ENCODE measurements around the gene ANLN. TPM values are rescaled to one million over a fixed set of nuclear protein-coding genes. Genes with fewer than 3 reads are reported as not detected.

The ANLN gene
- total RNA-seq, 2 donors from 2014 or later = 3.9 to 13.7 TPM

- ATAC-seq = no peak
- no peak for DNase-seq
- intact Hi-C loops (cut with DNase I, micrococcal nuclease) = no loop called here
These were observed 15.7 kb downstream of the ANLN start for GRCh38 chr7:36405409-36405803.

- ATAC-seq = no peak
- intact Hi-C loops (cut with DNase I, micrococcal nuclease) = no loop called here
- no peak for DNase-seq
These were observed 16.5 kb downstream of the ANLN start for GRCh38 chr7:36406156-36406555.

- ATAC-seq = no peak
- intact Hi-C loops (cut with DNase I, micrococcal nuclease) = no loop called here
- no peak for DNase-seq
These were observed 18.2 kb downstream of the ANLN start for GRCh38 chr7:36407636-36408550.

GRCh38 chr7:36408589-36408988 lies 18.9 kb downstream of the ANLN start:
- intact Hi-C loops (cut with DNase I, micrococcal nuclease) = no loop called here
- ATAC-seq = peak; percentile 21
- DNase-seq = no peak

- intact Hi-C loops (cut with DNase I, micrococcal nuclease) = no loop called here
- ATAC-seq = peak; percentile 59
These were observed 19.5 kb downstream of the ANLN start for GRCh38 chr7:36409180-36409579.

GRCh38 chr7:36415144-36415543 lies 25.5 kb downstream of the ANLN start:
- DNase-seq (no peak), ATAC-seq (no peak)
- intact Hi-C loops (cut with DNase I, micrococcal nuclease) = no loop called here

More at GRCh38 chr7:36409180-36409579, 19.5 kb downstream of the ANLN start:
- no peak for DNase-seq

GRCh38 chr7:36416251-36416650 lies 26.6 kb downstream of the ANLN start:
- ATAC-seq (no peak), DNase-seq (no peak)
- intact Hi-C loops (cut with DNase I, micrococcal nuclease) = no loop called here

GRCh38 chr7:36420307-36420706 lies 30.6 kb downstream of the ANLN start:
- intact Hi-C loops (cut with DNase I, micrococcal nuclease) = no loop called here
- no peak for ATAC-seq
- no peak for DNase-seq

GRCh38 chr7:36422072-36422471 lies 32.4 kb downstream of the ANLN start:
- intact Hi-C loops (cut with DNase I, micrococcal nuclease) = no loop called here
- no peak for ATAC-seq
- no peak for DNase-seq

GRCh38 chr7:36423633-36424032 lies 34.0 kb downstream of the ANLN start:
- DNase-seq = no peak
- intact Hi-C loops (cut with DNase I, micrococcal nuclease) = no loop called here
- no peak for ATAC-seq

- ATAC-seq = no peak
- intact Hi-C loops (cut with DNase I, micrococcal nuclease) = no loop called here
- no peak for DNase-seq
These were observed 40.5 kb downstream of the ANLN start for GRCh38 chr7:36430186-36430585.

- DNase-seq (no peak), ATAC-seq (no peak)
- intact Hi-C loops (cut with DNase I, micrococcal nuclease) = no loop called here
These were observed 41.2 kb downstream of the ANLN start for GRCh38 chr7:36430881-36431280.

GRCh38 chr7:36438211-36438610 lies 48.5 kb downstream of the ANLN start:
- intact Hi-C loops (cut with DNase I, micrococcal nuclease) = no loop called here
- ATAC-seq = no peak

GRCh38 chr7:36439624-36440023 lies 50.0 kb downstream of the ANLN start:
- ATAC-seq = no peak
- DNase-seq = no peak
- intact Hi-C loops (cut with DNase I, micrococcal nuclease) = no loop called here

More at GRCh38 chr7:36438211-36438610, 48.5 kb downstream of the ANLN start:
- DNase-seq = no peak

GRCh38 chr7:36440880-36441279 lies 51.2 kb downstream of the ANLN start:
- no peak for DNase-seq
- ATAC-seq = no peak
- intact Hi-C loops (cut with DNase I, micrococcal nuclease) = no loop called here

GRCh38 chr7:36441344-36442022 lies 51.8 kb downstream of the ANLN start:
- peak; percentile 38 for ATAC-seq

GRCh38 chr7:36448781-36449379 lies 59.2 kb downstream of the ANLN start:
- intact Hi-C loops (cut with DNase I, micrococcal nuclease) = no loop called here
- no peak for DNase-seq
- ATAC-seq = peak; percentile 76

More at GRCh38 chr7:36441344-36442022, 51.8 kb downstream of the ANLN start:
- intact Hi-C loops (cut with DNase I, micrococcal nuclease) = no loop called here
- no peak for DNase-seq

- ATAC-seq (no peak), DNase-seq (no peak)
- intact Hi-C loops (cut with DNase I, micrococcal nuclease) = no loop called here
These were observed 60.0 kb downstream of the ANLN start for GRCh38 chr7:36449685-36450084.

GRCh38 chr7:36453769-36454168 lies 64.1 kb downstream of the ANLN start:
- intact Hi-C loops (cut with DNase I, micrococcal nuclease) = no loop called here

GRCh38 chr7:36455646-36456045 lies 66.0 kb downstream of the ANLN start:
- intact Hi-C loops (cut with DNase I, micrococcal nuclease) = no loop called here
- DNase-seq = no peak
- no peak for ATAC-seq

More at GRCh38 chr7:36453769-36454168, 64.1 kb downstream of the ANLN start:
- DNase-seq = no peak
- ATAC-seq = no peak

Data from left colon (tissue), 2 donors.